DOHH2 (cell line): Measurements from ENCODE around the gene GJC2.

Experiments
- CTCF ChIP-seq: fragments of 200-600 bp; sonication (generic); IDR thresholded peaks from one replicate; pipeline ENCODE4 v1.5.1; 2014; ENCODE audit warnings: antibody characterized with exemption, mild to moderate bottlenecking, low read depth, low read length; ENCODE audit not compliant: poor library complexity, severe bottlenecking
- EZH2phosphoT487 ChIP-seq: fragments of 200-600 bp; sonication (generic); IDR thresholded peaks from 2 replicates; pipeline ENCODE4 v1.6.1; 2017; ENCODE audit warnings: borderline replicate concordance, mild to moderate bottlenecking, antibody characterized with exemption, low read length, moderate library complexity, mixed read lengths

- no peak for TF ChIP-seq CTCF
- no peak for TF ChIP-seq EZH2phosphoT487
Measured at GRCh38 chr1:228164561-228165371, 15.0 kb downstream of the GJC2 start.
